Keratinocyte (primary cell): ENCODE measurements around the gene TRPC4. TPM values are rescaled to one million over a fixed set of nuclear protein-coding genes. Genes with fewer than 3 reads are reported as not detected.

ENCODE experiments used
- DNase-seq: peaks from one replicate; pipeline ENCODE4 v3.0.0-alpha.2; 2011; ENCODE audit warnings: low read depth, missing footprints, low spot score
- FAIRE-seq: peaks from 2 replicates; lab custom pipeline; 2011; peaks lifted over from hg19 to GRCh38; lab: Jason Lieb, UNC
- H2AFZ ChIP-seq: 2 replicates; pipeline ENCODE4 v1.6.0; 2012; ENCODE audit warnings: low read length, control low read depth, inconsistent platforms; ENCODE audit not compliant: control insufficient read depth
- H3K27ac ChIP-seq: 2 replicates; pipeline ENCODE4 v1.5.1; 2011; ENCODE audit warnings: low read length; ENCODE audit not compliant: control insufficient read depth, insufficient read depth
- H3K27me3 ChIP-seq: 3 replicates; pipeline ENCODE4 v1.6.0; 2011; ENCODE audit warnings: low read length; ENCODE audit not compliant: control insufficient read depth, insufficient read depth; ENCODE audit errors: extremely low read depth
- H3K36me3 ChIP-seq, 2 experiments: 2 replicates in 1 of 2; 3 replicates in 1 of 2; pipeline ENCODE4 v1.5.1; 2011; ENCODE audit warnings: low read length in 2 of 2, mild to moderate bottlenecking in 1 of 2; ENCODE audit not compliant: control insufficient read depth in 2 of 2, insufficient read depth in 2 of 2; ENCODE audit errors: extremely low read depth in 1 of 2
- H3K4me1 ChIP-seq: 3 replicates; pipeline ENCODE4 v1.5.1; 2011; ENCODE audit warnings: low read length; ENCODE audit not compliant: control insufficient read depth, insufficient read depth; ENCODE audit errors: extremely low read depth
- H3K4me2 ChIP-seq: 3 replicates; pipeline ENCODE4 v1.6.0; 2011; ENCODE audit warnings: low read depth, low read length; ENCODE audit not compliant: control insufficient read depth, insufficient read depth; ENCODE audit errors: extremely low read depth
- H3K4me3 ChIP-seq, 3 experiments: fragments of 200-600 bp in 1 of 3; sonication (generic) in 1 of 3; 2 replicates in 2 of 3; 3 replicates in 1 of 3; pipeline ENCODE4 v1.5.1; 2011 to 2016; ENCODE audit warnings: low read length in 3 of 3, mild to moderate bottlenecking in 3 of 3, control low read depth in 2 of 3, inconsistent platforms in 1 of 3, low read depth in 1 of 3, mixed read lengths in 1 of 3, mixed run types in 1 of 3, moderate library complexity in 1 of 3; ENCODE audit not compliant: control insufficient read depth in 2 of 3, insufficient read depth in 2 of 3; ENCODE audit errors: extremely low read depth in 1 of 3
- H3K79me2 ChIP-seq: 2 replicates; pipeline ENCODE4 v1.6.0; 2012; ENCODE audit warnings: low read length; ENCODE audit not compliant: control insufficient read depth, insufficient read depth
- H3K9ac ChIP-seq: 3 replicates; pipeline ENCODE4 v1.6.0; 2011; ENCODE audit warnings: low read length; ENCODE audit not compliant: control insufficient read depth, insufficient read depth; ENCODE audit errors: extremely low read depth
- H3K9me1 ChIP-seq: 3 replicates; pipeline ENCODE4 v1.6.0; 2011; ENCODE audit warnings: low read length; ENCODE audit not compliant: control insufficient read depth, insufficient read depth; ENCODE audit errors: extremely low read depth
- H3K9me3 ChIP-seq: 2 replicates; pipeline ENCODE4 v1.5.1; 2012; ENCODE audit warnings: low read depth, low read length; ENCODE audit not compliant: control insufficient read depth
- H4K20me1 ChIP-seq: 3 replicates; pipeline ENCODE4 v1.6.0; 2011; ENCODE audit warnings: low read length; ENCODE audit not compliant: control insufficient read depth, insufficient read depth; ENCODE audit errors: extremely low read depth
- EZH2 ChIP-seq: IDR thresholded peaks from one replicate; pipeline ENCODE4 v1.6.1; 2012; ENCODE audit warnings: inconsistent platforms, mild to moderate bottlenecking, low read length, moderate library complexity
- dilution Hi-C: fragments of 300-500 bp; cut with MboI; formaldehyde crosslinking; loops from one replicate; pipeline ENCODE4 v1.7.0; 2020; ENCODE audit warnings: low sequenced_read_pairs; ENCODE audit not compliant: extremely low pct_ligation_motif_present
- polyA plus RNA-seq, 5 experiments: library from polyadenylated mRNA; depleted of rRNA in 3 of 5; stranded (reverse) in 3 of 5; stranded (forward) in 1 of 5; unstranded in 1 of 5; fragments of >200 nt; gene quantifications; 1 replicate in 1 of 5; 2 replicates in 3 of 5; 3 replicates in 1 of 5; pipeline versions ENCODE4 v1.2.1 to v1.2.3, GENCODE V29; 2011 to 2012; ENCODE audit warnings: missing spikeins in 2 of 5, low read depth in 1 of 5, low replicate concordance in 1 of 5
- TF ChIP-seq, protein P1 (sequence below), 3 experiments: IDR thresholded peaks in 1 of 3; conservative IDR thresholded peaks in 1 of 3; optimal IDR thresholded peaks in 1 of 3; 2 replicates in 2 of 3; 3 replicates in 1 of 3; pipeline versions ENCODE3 to v1.5.1; 2011; ENCODE audit warnings: low read length in 3 of 3, mild to moderate bottlenecking in 3 of 3, moderate library complexity in 2 of 3, control low read depth in 1 of 3, inconsistent platforms in 1 of 3; ENCODE audit not compliant: insufficient read depth in 2 of 3; ENCODE audit errors: extremely low read depth in 1 of 3

The TRPC4 gene
- polyA plus RNA-seq, 1 donor (not counting 4 experiments of a cell fraction or from before 2014, with no cell fraction given): not detected

DNA sequence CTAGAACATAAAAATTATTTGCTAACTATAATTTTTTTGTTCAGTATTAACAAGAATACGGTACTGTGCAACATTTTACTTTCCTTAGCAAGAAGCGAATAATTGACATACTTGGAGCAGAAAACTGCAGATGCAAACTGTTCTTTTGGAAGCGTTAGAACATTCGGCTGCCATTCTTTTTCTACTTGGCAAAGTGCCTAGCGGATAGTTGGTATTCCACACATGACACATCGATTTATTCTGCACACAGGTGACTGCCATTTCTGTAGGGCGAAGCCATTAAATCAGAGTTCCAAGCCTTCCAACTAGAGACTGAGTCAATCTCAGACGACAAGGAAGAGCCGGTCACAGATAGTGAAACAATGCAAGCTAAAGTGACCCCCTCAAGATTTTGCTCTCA lies 117.4 kb downstream of the TRPC4 start:
- H3K27ac ChIP-seq: no peak overlapping the region
- FAIRE-seq: no peak
- dilution Hi-C loops: no loop called here

DNA sequence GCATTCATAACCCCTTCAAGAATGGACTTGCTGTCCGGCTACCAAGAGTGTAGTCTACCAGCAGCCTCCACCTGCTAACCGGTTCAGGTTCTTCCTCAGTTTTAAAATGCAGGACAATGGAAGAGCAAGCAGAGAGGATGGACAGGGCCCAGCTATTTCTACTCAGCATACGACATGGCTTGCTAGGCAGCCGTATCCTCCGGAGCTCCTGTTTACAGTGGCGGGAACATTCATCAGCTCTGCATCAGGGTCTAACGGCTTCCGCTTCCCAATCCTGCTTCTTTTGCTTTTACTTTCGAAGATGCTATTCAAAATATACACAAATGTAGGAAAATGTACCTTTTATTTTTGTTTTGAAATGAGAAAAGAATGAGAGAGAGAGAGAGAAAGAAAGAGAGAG lies 118.5 kb downstream of the TRPC4 start:
- FAIRE-seq (no peak), DNase-seq (no peak)
- Histone ChIP-seq H3K9me3 (no peaks in the 10 kb centered on the region), H2AFZ (no peak overlapping the region), H4K20me1 (no peaks in the 10 kb centered on the region), H3K27ac (no peak overlapping the region), H3K9ac (no peak overlapping the region), H3K9me1 (no peaks in the 10 kb centered on the region), H3K79me2 (no peaks in the 10 kb centered on the region), H3K4me1 (no peaks in the 10 kb centered on the region), H3K4me2 (no peak overlapping the region), H3K36me3 (no peaks in the 10 kb centered on the region), H3K4me3 (no peak overlapping the region), H3K27me3 (peaks cover 2% of the 10 kb centered on the region)
- no peak for TF ChIP-seq EZH2
- TF ChIP-seq, protein P1, sequence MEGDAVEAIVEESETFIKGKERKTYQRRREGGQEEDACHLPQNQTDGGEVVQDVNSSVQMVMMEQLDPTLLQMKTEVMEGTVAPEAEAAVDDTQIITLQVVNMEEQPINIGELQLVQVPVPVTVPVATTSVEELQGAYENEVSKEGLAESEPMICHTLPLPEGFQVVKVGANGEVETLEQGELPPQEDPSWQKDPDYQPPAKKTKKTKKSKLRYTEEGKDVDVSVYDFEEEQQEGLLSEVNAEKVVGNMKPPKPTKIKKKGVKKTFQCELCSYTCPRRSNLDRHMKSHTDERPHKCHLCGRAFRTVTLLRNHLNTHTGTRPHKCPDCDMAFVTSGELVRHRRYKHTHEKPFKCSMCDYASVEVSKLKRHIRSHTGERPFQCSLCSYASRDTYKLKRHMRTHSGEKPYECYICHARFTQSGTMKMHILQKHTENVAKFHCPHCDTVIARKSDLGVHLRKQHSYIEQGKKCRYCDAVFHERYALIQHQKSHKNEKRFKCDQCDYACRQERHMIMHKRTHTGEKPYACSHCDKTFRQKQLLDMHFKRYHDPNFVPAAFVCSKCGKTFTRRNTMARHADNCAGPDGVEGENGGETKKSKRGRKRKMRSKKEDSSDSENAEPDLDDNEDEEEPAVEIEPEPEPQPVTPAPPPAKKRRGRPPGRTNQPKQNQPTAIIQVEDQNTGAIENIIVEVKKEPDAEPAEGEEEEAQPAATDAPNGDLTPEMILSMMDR (optimal IDR thresholded peaks at IDR 0.05 in 1 of 3, IDR thresholded peaks at IDR 0.05 in 1 of 3, conservative IDR thresholded peaks at IDR 0.05 in 1 of 3; ENCODE audit: extremely low read depth in 1 of 3, insufficient read depth in 2 of 3, low read length in 3 of 3): no peak
- dilution Hi-C loops: no loop called here

More for the DNA sequence above, 117.4 kb downstream of the TRPC4 start:
- no peak overlapping the region for H3K4me2 ChIP-seq
- H3K9me3 ChIP-seq: no peaks in the 10 kb centered on the region
- DNase-seq: no peak
- no peak for TF ChIP-seq EZH2
- TF ChIP-seq, protein P1 (optimal IDR thresholded peaks at IDR 0.05 in 1 of 3, IDR thresholded peaks at IDR 0.05 in 1 of 3, conservative IDR thresholded peaks at IDR 0.05 in 1 of 3; ENCODE audit: extremely low read depth in 1 of 3, insufficient read depth in 2 of 3, low read length in 3 of 3): no peak
- no peak overlapping the region for H3K9ac ChIP-seq
- no peaks in the 10 kb centered on the region for H3K36me3 ChIP-seq
- no peaks in the 10 kb centered on the region for H4K20me1 ChIP-seq
- H3K9me1 ChIP-seq: no peaks in the 10 kb centered on the region
- H3K4me3 ChIP-seq: no peak overlapping the region
- H3K27me3 ChIP-seq: no peaks in the 10 kb centered on the region
- no peaks in the 10 kb centered on the region for H3K4me1 ChIP-seq
- H2AFZ ChIP-seq: no peak overlapping the region
- H3K79me2 ChIP-seq: no peaks in the 10 kb centered on the region
